Measurements from ENCODE around the gene ATP11A. TPM values are rescaled to one million over a fixed set of nuclear protein-coding genes. Genes with fewer than 3 reads are reported as not detected.

Gene ATP11A
- total RNA-seq, 1 experiment from 2014 or later = 80.4 TPM

DNA sequence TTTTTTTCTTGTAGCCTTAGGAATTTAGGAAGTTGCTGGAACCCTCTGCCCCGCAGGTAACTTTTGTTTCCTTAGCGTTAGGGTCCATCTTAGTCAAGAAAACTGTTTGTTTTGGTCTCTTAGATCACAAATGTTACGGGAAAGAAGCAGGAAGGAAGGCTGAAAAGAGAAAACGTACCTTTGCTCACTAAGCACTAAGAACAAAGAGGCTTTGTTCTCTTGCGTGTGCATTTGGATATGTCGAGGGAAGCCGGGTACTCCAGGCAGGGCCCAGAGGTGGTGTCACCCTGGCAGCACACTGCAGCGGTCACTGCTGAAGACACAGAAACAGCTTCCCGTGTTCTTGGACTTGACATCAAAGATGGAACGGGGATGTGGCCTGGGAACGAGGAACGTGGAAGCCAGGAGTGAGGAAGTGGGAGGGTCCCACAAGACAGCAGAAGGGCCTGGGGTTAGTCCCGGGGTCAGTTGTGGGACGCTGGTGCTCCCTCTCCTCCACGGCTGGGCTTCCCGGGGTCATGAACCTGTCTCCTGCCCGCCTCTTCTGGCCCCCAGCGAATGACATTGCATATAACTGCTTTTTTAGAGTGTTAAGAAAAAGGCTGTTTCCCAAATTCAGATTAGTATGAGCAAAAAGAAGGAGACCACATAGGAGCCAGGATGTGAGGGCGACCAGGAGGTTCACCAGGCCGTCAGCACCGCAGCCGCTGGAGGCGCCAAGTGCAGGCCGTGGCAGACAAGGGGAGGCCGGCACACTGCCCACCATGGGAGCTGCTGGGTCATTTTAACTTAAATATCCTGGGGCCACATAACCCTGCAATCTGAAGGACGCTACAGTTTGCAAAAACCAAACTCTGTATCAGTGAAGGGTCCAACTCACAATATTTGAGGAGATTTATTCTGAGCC is 31.6 kb downstream of the ATP11A start (continued):
- TF ChIP-seq, protein P1, sequence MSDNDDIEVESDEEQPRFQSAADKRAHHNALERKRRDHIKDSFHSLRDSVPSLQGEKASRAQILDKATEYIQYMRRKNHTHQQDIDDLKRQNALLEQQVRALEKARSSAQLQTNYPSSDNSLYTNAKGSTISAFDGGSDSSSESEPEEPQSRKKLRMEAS (IDR thresholded peaks at IDR 0.05) = no peak
- TF ChIP-seq TCF7L2 (IDR thresholded peaks at IDR 0.05; ENCODE audit: borderline replicate concordance, extremely low read depth, insufficient read depth, insufficient read length) = no peak
- no peak for TF ChIP-seq RAD21 (IDR thresholded peaks at IDR 0.05; ENCODE audit: low read depth)

DNA sequence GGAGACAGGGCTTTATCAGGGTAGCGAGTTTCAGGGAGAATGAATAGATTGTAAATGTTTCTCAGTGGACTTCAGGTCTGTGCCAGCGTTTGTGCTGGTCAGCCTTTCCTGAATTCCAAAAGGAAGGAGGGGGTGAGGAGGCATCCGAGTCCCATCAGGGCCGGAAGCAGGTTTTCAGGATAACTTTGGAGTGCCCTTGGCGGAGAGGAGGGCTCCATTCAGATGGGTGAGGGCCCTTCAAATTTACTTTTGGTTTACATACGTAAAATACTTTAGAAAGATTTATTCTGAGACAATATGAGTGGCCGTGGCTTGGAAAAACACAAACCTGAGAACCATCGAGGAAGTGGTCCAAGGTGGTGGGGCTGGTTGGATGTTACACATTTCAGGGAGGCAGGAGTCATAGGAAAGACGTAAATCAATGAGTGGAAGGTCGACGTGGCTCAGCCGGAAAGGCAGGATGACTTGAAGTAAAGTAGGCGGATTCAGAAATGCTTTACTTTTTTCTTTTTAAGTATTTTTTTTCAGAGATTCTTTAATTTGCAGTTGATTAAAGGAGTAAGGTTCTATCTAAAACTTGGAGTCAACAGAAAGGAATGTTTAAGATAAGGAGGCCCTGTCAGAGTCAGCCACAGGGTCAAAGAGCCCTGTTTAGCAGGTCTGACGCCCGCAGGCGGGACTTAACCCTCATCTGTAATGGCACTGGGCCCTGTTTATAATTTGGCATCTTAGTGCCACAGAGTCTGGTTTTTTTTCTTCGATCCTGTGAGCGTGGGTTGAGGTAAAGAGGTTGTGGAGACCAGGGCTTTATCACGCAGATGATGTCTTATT is 32.8 kb downstream of the ATP11A start:
- intact Hi-C loops (cut with micrococcal nuclease) = loop anchor here (1.0 to 2.0 kb wide), 2 partner anchors 11 to 32 kb away; partner anchors contain the start of gene ATP11A
- no peaks in the 10 kb centered on the region for H4K20me1 ChIP-seq (ENCODE audit: insufficient read depth)
- peak overlapping the region; percentile 42 for H3K9ac ChIP-seq (ENCODE audit: low read length)
- peak; percentile 75 for ATAC-seq
- TF ChIP-seq EGR1 (IDR thresholded peaks at IDR 0.05; ENCODE audit: low read depth) (no peak), POLR2AphosphoS5 (IDR thresholded peaks at IDR 0.05; ENCODE audit: low read depth, low read length) (peak; percentile 22; the same call in 1 of the 2 replicates), TCF7L2 (IDR thresholded peaks at IDR 0.05; ENCODE audit: borderline replicate concordance, extremely low read depth, insufficient read depth, insufficient read length) (peak; percentile 24), YY1 (IDR thresholded peaks at IDR 0.05; ENCODE audit: extremely low read depth, insufficient replicate concordance, low read depth, low read length) (peak; percentile 11)
- TF ChIP-seq, protein P2, sequence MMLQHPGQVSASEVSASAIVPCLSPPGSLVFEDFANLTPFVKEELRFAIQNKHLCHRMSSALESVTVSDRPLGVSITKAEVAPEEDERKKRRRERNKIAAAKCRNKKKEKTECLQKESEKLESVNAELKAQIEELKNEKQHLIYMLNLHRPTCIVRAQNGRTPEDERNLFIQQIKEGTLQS (IDR thresholded peaks at IDR 0.05) = no peak
- no peaks in the 10 kb centered on the region for H3K27me3 ChIP-seq (ENCODE audit: insufficient read depth, low read length)
- H3K27ac ChIP-seq (ENCODE audit: low read depth, low read length) = peak overlapping the region; percentile 95
- H3K9me2 ChIP-seq (ENCODE audit: insufficient read depth) = no peaks in the 10 kb centered on the region
- no peaks in the 10 kb centered on the region for H3K36me3 ChIP-seq (ENCODE audit: control insufficient read depth in 1 of 2, insufficient read depth in 2 of 2, low read length in 2 of 2)
- ChIA-PET CTCF (no interaction called here), POLR2A (no interaction called here), RAD21 (ENCODE audit: low non-redundant PET in 1 of 2, low total read pairs in 2 of 2, uncharacterized antibody in 2 of 2, unreplicated experiment in 2 of 2) (no interaction called here)
- H3K4me3 ChIP-seq (replicated peaks in 1 of 2; ENCODE audit: low read depth in 1 of 2, low read length in 2 of 2) = peak overlapping the region; percentile 3 to 36
- H3K79me2 ChIP-seq (ENCODE audit: insufficient read depth, low read length) = peaks cover 43% of the 10 kb centered on the region
- BruUV-seq (replicated peaks) = TSS peak; percentile 89
- H3K4me1 ChIP-seq (ENCODE audit: control insufficient read depth in 1 of 2, insufficient read depth in 2 of 2, low read length in 2 of 2) = peaks cover 67 to 80% of the 10 kb centered on the region in 2 experiments
- no peak overlapping the region for H2AFZ ChIP-seq (ENCODE audit: low read depth, low read length, poor library complexity, severe bottlenecking)
- peak overlapping the region; percentile 66 for H3K4me2 ChIP-seq (ENCODE audit: low read length)
- peak; percentile 86 for DNase-seq (ENCODE audit: low read depth, low spot score)
- no peaks in the 10 kb centered on the region for H3K9me3 ChIP-seq (ENCODE audit: control insufficient read depth in 1 of 2, insufficient read depth in 1 of 2, low read depth in 1 of 2, low read length in 2 of 2)

Measured in HCT116 (cell line).